Dedifferentiated amniotic fluid mesenchymal stem cell (primary cell): ENCODE results near the gene POU6F2.
"Not testable (repeated sequence)": the region's sequence is repeated elsewhere in the genome, so short reads cannot be mapped to it uniquely, and the experiment has no call there.

Experiments
- DNase-seq: peaks from one replicate; pipeline ENCODE4 v3.0.0-alpha.2; 2016; ENCODE audit errors: extremely low spot score

The POU6F2 gene

DNA sequence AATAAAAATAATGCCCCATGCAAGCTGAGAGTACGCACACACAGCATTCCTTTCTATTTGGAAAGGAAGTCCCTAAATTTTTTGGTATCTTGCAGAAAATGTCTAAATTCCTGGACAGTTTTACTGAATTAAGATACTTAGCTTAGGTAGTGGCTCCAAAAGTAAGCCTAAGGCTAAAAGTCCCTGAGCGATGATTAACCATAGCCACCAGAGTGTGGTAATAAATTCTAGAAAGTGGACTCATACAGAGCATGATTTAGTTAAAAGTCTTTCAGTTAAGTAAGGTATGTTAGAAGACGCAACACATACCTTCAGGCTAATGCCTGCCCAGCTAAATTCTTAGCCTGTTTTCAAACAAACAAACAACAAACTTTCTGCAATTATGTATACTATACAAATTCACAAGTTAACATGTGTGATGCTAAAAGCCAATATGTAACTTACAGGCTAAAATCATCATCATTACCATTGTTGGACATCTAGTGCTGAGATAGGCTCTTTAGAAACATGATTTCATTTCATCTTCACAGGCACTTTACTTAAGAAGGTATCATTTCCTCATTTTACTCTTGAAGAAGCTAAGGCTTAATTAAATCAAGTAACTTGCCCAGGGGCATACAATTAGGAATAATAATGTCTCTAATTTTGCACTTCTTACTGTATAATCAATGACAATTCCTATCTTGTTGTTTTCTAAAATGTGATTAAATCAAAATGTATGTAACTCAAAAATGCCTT, 327.1 kb downstream of the POU6F2 start:
- DNase-seq: no peak

DNA sequence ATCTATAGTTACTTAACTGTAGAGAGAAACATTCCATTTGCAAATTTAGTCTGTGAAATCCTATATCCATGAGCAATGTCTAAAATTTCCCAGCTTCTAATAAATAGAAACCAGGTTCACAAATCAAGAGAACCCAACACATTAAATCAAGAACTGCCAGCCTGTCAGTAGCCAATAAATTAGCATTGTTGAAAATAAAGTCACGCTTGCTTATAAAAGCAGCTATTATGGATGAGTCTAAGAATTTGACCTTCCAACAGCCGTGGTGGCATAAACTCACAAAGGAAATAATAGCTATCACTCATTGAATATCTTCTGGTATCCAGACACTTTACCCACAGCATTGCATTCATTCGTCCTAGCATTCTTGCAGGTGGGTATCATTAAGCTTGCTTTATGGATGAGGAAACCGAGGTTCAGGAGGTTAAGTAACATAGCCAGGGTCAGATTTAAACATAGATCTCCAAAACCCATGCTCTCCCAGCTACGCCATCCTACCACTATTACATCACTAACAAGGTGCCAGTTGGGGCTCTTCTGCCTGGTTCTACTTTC, 328.4 kb downstream of the POU6F2 start:
- DNase-seq: no peak

DNA sequence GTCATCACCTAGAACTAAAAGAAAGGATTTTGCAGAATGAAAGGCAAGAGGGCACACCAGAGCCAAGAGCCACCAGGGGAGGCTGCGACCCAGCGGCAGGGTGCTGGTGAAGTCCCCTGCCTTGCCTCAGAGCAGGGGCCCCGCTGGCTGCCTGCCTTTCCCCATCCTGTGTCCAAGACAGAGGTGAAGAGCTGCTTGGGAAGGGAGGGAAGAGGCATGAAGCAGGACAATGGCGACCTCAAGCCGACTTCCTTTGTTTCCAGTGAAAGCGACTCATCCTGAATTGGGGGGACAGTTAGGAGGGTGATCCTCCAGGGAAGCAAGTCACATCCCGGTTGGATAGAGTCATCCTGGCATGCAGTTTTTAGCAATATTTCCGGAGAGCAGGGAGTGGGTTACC, 333.0 kb downstream of the POU6F2 start:
- no peak for DNase-seq

DNA sequence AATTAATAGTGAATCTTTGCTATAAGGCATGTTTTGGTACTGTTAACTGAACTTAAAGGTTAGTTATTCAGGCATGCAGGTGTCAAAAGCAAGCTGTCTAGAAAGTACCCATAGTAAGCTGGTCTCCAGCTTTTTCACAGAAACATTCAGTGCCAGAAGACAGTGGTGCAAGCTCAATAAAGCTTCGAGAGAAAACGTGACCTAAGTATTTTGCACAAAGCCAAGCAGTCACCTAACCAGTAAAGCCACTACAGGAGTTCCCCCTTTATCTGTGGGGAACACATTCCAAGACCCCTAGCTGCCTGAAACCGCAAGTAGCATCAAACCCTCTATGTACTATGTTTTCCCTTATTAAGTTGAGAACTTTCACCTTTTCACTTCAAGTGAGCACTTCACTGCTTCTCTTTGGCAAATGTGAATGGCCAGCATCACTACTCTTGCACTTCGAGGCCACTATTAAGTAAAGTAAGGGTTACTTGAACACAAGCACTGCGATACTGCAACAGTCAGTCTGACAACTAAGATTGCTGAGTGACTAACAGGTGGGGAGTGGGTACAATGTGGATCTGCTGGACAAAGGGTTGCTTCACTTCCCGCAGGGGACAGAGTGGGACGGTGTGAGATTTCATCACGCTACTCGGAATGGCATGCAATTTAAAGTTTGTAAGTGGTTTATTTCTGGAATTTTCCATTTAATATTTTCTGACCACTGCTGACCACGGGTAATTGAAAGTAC, 334.7 kb downstream of the POU6F2 start:
- no peak for DNase-seq

DNA sequence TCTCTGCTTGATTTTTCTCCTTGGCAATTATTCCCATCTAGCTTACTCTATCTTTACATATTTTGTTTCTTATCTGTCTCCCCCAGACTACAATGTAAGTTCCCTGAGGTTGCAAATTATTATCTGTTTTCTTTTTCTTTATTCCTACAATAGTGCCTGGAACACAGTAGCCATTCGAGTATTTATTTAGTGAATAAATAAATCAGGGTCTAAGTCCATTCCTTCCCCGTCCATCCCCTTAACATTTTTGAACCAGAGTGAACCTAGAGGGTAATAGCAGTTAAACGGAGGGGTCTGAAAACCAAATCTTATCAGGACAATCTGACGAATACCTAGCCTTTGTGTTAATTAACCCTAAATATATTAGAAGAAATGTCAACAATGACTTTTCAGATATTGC, 335.7 kb downstream of the POU6F2 start:
- DNase-seq: no peak

DNA sequence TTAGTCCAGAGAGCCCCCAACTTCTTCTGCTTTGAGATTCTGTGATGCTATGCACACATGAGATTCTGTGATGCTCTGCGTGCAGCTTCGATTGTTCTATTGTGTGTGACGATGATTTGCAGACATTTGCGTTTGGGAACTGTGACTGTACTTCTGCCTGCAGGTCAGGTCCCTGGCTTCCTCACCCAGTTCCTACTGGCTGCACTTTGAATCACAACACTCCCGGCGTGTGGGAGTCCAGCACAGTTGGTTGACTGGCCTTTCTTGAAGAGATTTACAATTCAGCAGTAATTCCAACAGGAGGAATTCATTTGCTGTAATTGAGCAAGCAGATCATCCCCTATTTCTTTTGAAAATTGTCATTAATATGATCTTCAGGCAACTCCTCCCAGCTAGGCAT, 336.3 kb downstream of the POU6F2 start:
- DNase-seq: no peak

DNA sequence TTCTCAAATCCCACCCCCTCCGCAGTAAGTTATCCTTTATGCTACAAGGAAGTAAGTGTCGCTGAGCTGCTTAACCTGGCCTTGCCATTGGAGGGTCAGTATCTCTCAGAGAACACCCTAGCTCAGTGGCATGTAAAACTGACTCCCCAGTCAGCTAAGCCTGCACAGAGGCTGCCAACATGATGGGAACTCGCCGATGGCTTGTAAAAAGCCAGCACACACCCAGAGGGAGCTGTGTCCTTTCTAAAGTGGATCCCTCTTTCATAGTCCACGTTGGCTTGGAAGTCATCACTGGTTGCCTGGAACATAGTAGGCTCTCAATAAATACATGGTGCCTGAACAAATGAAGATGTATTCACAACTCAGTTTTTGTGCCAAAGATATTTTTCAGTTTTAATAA, 339.4 kb downstream of the POU6F2 start:
- no peak for DNase-seq

DNA sequence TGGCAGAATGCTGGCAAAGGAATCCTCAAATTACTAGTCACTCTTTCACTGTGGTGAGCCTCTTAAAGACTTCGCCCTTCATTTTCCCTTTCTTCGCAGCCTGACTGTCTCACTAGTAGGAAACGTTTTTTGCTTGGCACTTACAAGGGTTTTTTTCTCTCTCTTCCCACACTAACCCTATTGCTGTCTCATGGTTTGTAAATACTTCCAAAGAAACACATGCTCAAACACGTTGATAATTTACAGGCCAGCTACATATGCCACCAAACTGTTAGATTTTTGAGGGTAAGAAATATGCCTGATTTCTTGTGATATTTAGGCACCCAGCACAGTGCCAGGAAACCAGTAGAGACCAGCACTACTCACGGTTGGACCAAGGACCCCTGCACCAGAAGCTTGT, 340.2 kb downstream of the POU6F2 start:
- no peak for DNase-seq

DNA sequence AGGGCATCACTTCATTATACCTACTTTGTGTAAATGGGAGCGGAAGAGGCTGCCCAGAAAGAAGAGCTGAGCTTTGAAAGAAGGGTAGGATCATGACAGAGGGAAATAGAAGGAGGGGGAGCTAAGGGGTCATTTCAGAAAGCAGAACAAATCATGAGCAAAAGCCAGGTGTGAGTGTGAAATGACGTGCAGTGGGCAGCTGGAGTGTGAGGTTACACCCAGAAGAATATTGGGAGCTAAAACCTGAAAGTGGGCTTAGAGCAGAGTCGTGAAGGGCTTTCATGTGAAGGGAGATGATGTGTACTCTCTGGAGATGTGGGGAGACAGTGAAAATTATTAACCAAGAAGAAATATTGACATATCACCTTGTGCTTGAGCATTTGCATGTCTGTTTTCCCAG, 343.5 kb downstream of the POU6F2 start:
- no peak for DNase-seq

DNA sequence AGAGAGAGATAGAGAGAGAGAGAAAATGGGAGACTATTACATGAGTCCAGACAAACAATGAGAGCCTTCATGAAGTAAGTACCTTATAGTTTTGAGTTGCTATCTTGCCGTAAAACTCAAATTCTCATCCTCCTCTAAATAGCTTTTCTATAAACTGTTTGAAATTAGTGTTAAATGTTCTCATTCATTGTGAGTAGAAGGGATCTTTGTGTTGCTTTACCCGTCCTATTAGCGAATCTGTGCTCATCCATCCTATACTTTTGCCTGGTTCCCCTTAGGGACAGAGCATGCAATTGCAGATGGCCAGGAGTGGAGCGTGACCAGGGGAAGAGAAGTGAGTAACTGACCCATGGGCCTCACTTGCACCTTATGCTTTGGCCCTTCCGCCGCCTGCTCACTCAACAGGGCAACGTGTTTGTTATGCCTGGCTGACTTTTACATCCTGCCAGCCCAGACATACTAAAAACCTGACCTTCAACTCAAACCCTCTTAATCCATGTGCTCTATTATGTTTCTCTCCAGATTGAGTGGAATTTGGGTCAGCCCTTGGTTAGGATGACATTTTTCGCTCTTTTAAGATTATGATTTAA, 344.3 kb downstream of the POU6F2 start:
- DNase-seq: no peak

DNA sequence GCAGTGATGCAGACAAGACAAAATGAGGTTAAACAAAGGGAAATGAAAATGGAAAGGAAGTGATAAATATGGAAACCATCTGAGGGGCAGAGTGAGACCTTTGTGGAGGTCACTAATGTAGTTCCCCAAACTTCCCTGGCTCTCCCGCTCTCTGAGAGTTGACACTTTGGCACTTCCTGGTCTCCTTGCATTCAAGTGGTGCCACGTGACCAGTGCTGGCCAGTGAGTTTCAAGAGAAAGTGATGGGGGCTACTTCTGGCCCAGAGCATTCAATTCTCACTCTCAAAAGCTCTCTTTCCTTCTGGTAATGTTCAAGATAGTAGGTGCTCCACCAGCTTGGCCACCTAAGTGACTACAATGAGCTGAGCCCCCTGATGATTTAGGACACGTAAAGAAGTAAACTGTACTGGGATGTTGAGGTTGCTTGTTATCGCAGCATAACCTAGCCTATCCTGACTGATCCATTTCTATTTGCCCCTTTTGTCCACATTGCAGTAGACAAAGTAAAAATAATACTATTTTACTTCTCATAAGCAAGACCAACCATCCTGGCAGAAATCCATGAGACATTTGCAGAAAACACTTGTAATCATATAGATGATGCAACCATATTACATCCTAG, 346.5 kb downstream of the POU6F2 start:
- DNase-seq: no peak

DNA sequence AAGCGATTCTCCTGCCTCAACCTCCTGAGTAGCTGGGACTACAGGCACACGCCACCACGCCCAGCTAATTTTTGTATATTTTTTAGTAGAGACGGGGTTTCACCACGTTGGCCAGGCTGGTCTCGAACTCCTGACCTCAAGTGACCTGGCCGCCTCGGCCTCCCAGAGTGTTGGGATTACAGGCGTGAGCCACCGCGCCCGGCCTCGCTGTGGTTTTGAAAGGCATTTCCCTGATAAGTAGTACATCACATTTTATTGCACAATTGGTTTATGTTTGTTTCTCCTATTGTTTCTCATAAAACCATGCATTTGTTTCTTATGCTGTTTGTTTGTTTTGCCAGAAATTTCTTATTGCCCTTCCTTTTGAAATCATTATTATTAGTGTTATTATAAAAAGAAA, 353.9 kb downstream of the POU6F2 start:
- not testable (repeated sequence) for DNase-seq

DNA sequence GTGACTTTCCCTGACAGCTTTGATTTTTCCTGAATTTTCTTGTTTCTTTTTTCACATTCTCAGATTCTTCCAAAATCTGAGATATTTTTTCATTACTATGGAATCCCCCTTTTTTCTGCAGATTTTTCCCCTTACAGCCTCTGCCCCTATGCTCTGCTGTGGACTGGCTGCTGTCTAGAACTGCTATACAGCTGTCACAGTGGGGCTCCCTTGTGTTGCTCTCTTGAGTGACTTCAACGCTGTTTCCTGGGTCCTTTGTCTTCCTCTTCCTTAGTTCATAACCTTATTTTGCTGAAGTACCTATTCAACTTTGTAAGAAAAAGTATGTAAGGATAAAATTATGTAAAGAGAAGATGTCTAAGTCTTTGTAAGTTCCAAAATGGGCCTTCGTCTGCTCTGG, 354.4 kb downstream of the POU6F2 start:
- DNase-seq: no peak

DNA sequence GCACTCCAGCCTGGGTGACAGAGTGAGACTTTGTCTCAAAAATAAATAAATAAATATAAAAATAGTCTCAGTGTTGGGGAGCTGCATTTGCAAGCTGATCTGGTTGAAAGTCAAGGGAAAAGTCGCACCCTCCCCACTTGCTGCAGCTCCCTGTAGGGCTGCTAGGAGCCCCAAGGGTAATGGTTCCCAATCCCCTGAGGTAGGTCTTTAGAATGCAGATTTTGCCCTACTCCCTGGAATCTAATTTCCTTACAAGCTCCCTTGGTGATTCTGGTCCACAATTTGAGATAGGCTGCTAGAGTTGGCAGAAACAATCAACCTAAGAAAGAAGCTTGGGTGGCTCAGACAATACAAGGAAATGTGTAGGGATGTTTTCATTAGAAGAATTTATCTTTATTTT, 356.0 kb downstream of the POU6F2 start:
- DNase-seq: no peak

DNA sequence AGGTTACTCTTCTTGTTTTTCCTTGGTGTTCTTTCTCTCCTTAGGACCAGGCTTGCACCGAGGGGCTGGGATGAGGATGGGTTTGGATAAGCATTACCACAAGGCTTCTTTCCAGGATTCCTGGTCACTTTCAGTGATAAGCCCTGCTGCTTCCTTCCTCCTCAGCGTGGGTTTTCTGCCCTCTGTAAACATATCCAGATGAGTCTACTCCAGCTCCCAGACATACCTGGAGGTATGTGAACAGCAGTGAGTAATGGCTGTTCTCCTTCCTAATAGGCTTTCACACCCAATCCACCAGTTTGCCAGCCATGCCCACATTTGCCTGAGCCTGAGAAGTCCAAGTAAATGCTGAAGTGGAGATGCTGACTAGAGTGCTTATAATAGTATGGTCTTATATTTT, 358.7 kb downstream of the POU6F2 start:
- no peak for DNase-seq

DNA sequence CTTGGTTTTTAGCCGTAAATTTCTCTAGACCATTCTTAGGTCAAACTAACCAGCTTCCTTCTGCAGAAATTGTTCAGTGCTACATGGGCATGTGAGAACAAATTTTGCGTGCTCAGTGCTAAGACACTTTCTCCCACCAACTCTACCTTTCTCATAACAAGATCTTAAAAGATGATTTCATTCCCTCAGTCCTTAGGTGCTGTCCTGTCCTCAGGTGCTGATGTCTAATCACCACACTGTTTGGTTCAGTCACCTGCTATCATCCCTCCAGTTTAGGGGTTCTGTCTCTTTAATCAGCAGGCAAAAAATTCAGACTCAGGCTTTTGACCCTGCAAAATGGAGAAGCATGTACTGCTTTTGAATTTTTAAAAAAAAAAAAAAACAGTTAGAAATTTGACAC, 361.0 kb downstream of the POU6F2 start:
- DNase-seq: no peak

DNA sequence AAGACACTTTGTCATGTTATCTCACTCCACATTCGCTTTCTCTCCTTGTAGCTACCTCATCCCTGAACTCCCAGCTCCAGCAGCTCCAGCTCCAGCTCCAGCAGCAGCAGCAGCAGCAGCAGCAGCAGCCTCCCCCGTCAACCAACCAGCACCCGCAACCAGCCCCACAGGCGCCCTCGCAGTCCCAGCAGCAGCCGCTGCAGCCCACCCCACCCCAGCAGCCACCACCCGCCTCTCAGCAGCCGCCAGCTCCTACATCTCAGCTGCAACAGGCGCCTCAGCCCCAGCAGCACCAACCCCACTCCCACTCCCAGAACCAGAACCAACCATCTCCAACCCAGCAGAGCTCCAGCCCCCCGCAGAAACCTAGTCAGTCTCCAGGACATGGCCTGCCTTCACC, 361.9 kb downstream of the POU6F2 start:
- no peak for DNase-seq

DNA sequence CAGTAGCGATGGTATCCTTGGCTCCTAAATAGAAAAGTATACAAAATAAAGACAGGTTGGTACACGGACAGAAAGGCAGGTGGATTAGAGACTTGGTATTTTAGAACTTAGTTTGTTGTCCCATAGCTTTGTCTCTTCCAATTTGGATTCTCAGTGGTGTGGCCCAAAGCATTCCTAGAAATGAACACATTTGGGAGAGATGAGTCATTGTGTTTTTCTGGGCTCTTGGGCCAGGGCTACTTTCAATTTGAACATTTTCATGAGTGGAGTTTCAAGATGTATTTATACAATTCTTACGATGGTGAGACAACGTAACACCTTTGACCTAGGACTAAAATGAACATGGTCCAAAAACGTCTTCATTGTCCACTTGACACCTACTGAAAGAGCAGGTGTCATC, 363.4 kb downstream of the POU6F2 start:
- DNase-seq: no peak

DNA sequence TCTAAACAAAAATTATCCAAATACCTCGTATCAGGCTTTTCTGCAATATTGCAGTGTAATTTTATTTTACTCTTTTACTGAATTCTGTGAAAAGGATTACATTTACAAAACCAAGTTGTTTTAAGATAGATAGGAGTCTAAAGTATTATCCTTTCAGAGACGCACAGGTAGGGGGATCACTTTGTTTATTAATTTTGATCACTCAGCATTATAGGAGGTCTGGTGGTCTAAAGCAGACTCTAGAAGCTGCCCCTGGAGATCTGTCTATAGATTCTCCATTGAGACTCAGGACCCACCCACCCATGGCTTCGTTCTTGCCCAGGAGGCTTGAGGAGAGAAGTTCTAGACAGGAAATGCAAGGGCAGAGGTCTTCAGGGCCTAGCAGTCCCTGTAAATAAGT, 365.1 kb downstream of the POU6F2 start:
- no peak for DNase-seq

DNA sequence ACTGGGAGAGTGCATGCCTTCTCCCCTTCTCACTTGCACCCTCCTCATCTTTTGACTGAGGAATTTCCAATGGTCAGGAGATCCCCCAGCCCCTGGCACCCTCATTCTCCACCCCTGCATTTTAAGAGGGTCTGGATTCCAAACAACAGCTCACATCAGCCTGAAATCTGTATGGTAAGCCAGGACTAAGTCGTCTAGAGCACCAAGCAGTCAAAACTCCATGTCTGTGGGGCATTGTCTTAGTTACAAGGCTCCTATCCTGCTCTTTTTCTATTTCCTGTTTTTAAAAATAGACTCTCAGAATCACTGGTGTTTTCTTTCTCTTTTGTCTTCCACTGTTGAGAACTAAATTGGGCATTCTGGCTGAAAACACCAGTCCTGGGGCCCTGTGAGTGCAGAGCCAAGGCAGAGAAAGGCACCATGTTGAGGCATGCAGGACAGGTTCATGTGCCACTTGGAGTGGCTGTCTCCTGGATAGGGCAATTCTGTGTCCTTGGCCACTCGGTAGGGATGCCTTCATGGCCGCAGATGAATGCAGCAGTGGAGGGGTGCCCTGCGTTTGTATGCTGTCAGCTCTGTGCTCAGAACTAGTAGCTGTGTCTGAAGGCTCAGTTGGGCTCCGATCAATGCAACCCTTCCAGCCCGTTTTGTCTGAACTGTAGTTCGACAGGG, 371.9 kb downstream of the POU6F2 start:
- DNase-seq: no peak

DNA sequence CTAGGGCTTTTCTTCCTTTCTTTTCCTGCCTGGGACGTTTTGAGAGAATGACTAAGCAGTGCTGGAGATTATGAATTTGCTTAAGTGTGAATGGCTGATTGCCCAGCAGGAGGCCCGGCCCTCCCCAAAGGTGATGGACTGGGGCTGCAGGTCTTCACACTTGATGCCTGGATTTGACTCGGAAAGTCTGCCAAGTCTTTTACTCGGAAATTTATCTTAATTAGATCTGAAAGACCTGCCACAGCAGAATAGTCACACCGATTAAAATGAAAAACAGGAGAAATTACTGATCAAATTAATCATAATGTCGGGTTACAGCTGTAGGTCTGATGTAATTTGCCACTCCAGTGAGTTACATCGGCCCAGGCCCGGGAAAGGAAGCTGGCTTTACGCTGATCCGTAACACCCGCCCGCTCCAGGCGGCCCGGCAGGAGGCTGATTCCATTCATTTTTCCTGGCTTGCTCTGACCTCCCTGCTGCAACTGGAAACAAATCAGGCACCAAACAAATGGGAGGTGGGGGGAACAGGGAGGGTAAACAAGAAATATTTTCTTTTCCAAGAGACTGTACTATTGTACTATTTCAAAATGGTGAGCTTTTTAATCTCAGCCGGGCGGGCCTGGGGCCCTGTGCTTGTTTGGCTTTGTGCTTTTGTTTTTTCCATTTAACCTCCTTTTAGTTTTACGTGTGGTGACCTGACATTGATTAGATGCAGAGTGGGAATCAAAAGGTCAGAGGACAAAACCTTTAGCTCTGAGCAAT, 376.1 kb downstream of the POU6F2 start:
- DNase-seq: no peak
